MG63 (cell line): ENCODE measurements around the gene ZNF546. TPM values are rescaled to one million over a fixed set of nuclear protein-coding genes. Genes with fewer than 3 reads are reported as not detected.

Experiments used
- total RNA-seq: library from RNA; depleted of rRNA; stranded (reverse); fragments of >200 nt; shearing (Covaris generic); gene quantifications from 2 replicates; pipeline ENCODE4 v1.2.3, GENCODE V29; 2014; ENCODE audit warnings: low replicate concordance; rRNA removed

The ZNF546 gene
- total RNA-seq, 1 experiment from 2014 or later, result 5.7 TPM

Other genes with a start within 250 kb of the ZNF546 start
- not detected in 2 replicates for gene LEUTX, start 218.2 kb upstream of the ZNF546 start, total RNA-seq
- 0.30 and 0.81 TPM in 2 replicates for gene DYRK1B, start 162.9 kb upstream of the ZNF546 start, total RNA-seq
- 496 and 588 TPM in 2 replicates for gene FBL, start 150.7 kb upstream of the ZNF546 start, total RNA-seq
- 1.4 TPM in 1 of 2 replicates, not detected in the other for gene FCGBP, start 62.4 kb upstream of the ZNF546 start, total RNA-seq
- 312 and 327 TPM in 2 replicates for gene PSMC4, start 25.9 kb upstream of the ZNF546 start, total RNA-seq
- 1.3 and 3.6 TPM in 2 replicates for gene ZNF780B, start 59.2 kb downstream of the ZNF546 start, total RNA-seq
- gene ZNF780A, start 93.9 kb downstream of the ZNF546 start, total RNA-seq, result 1.5 and 61.0 TPM in 2 replicates
- gene MAP3K10, start 194.4 kb downstream of the ZNF546 start, total RNA-seq, result 4.2 and 13.8 TPM in 2 replicates
- not detected in 2 replicates for gene TTC9B, start 221.3 kb downstream of the ZNF546 start, total RNA-seq
- not detected in 2 replicates for gene CCNP, start 229.6 kb downstream of the ZNF546 start, total RNA-seq